ENCODE results near the gene TAX1BP3. TPM values are rescaled to one million over a fixed set of nuclear protein-coding genes. Genes with fewer than 3 reads are reported as not detected.

The TAX1BP3 gene
- total and polyA plus RNA-seq, 2 of the 13 experiments (the other 11 are each of a cell fraction or from before 2014, with no cell fraction given) = 16.7 to 45.1 TPM

GRCh38 chr17:3667366-3668278 lies 756 bp downstream of the TAX1BP3 start (continued):
- TF ChIP-seq GABPA (IDR thresholded peaks at IDR 0.05; ENCODE audit: low read depth, low read length) (no peak), GABPA (CRISPR knock-in tag; IDR thresholded peaks at IDR 0.05; ENCODE audit: low read depth) (peak; percentile 49; the same call in 1 of the 2 replicates), MYC (CRISPR knock-in tag; IDR thresholded peaks at IDR 0.05; ENCODE audit: borderline replicate concordance) (peak; percentile 24; the same call in 1 of the 2 replicates), ATRX (CRISPR knock-in tag; IDR thresholded peaks at IDR 0.05; ENCODE audit: borderline replicate concordance) (no peak), ZNF281 (CRISPR knock-in tag; IDR thresholded peaks at IDR 0.05; ENCODE audit: borderline replicate concordance) (peak; percentile 68; the same call in 1 of the 2 replicates), ZNF317 (CRISPR knock-in tag; IDR thresholded peaks at IDR 0.05) (peak; percentile 70), KLF6 (CRISPR knock-in tag; IDR thresholded peaks at IDR 0.05) (peak; percentile 10; the same call in 1 of the 2 replicates), ZNF274 (CRISPR knock-in tag; IDR thresholded peaks at IDR 0.05) (no peak), ETV5 (CRISPR knock-in tag; IDR thresholded peaks at IDR 0.05; ENCODE audit: borderline replicate concordance) (peak; percentile 66; the same call in 1 of the 2 replicates), ZNF878 (CRISPR knock-in tag; IDR thresholded peaks at IDR 0.05) (0 out of 2 replicates have a peak, but pooled peaks have one; percentile 32), AHR (CRISPR knock-in tag; IDR thresholded peaks at IDR 0.05) (0 out of 2 replicates have a peak, but pooled peaks have one; percentile 71), TSC22D2 (CRISPR knock-in tag; IDR thresholded peaks at IDR 0.05; ENCODE audit: borderline replicate concordance) (no peak), ARID2 (CRISPR knock-in tag; IDR thresholded peaks at IDR 0.05; ENCODE audit: borderline replicate concordance) (no peak), ZNF557 (CRISPR knock-in tag; IDR thresholded peaks at IDR 0.05) (no peak), CEBPG (CRISPR knock-in tag; IDR thresholded peaks at IDR 0.05) (no peak), ZNF12 (CRISPR knock-in tag; IDR thresholded peaks at IDR 0.05) (no peak), IKZF1 (IDR thresholded peaks at IDR 0.05) (no peak), TCF7L2 (IDR thresholded peaks at IDR 0.05; ENCODE audit: low read depth, low read length) (no peak), GABPB1 (CRISPR knock-in tag; IDR thresholded peaks at IDR 0.05) (peak; percentile 74; the same call in 1 of the 2 replicates)
- TF ChIP-seq, protein P1, sequence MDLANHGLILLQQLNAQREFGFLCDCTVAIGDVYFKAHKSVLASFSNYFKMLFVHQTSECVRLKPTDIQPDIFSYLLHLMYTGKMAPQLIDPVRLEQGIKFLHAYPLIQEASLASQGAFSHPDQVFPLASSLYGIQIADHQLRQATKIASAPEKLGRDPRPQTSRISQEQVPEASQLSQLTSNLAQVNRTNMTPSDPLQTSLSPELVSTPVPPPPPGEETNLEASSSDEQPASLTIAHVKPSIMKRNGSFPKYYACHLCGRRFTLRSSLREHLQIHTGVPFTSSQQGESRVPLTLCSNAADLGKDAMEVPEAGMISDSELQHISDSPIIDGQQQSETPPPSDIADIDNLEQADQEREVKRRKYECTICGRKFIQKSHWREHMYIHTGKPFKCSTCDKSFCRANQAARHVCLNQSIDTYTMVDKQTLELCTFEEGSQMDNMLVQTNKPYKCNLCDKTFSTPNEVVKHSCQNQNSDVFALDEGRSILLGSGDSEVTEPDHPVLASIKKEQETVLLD (CRISPR knock-in tag; IDR thresholded peaks at IDR 0.05; ENCODE audit: low read depth) = no peak
- TF ChIP-seq, protein P2, sequence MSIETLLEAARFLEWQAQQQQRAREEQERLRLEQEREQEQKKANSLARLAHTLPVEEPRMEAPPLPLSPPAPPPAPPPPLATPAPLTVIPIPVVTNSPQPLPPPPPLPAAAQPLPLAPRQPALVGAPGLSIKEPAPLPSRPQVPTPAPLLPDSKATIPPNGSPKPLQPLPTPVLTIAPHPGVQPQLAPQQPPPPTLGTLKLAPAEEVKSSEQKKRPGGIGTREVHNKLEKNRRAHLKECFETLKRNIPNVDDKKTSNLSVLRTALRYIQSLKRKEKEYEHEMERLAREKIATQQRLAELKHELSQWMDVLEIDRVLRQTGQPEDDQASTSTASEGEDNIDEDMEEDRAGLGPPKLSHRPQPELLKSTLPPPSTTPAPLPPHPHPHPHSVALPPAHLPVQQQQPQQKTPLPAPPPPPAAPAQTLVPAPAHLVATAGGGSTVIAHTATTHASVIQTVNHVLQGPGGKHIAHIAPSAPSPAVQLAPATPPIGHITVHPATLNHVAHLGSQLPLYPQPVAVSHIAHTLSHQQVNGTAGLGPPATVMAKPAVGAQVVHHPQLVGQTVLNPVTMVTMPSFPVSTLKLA (IDR thresholded peaks at IDR 0.05) = no peak
- TF ChIP-seq, protein P3, sequence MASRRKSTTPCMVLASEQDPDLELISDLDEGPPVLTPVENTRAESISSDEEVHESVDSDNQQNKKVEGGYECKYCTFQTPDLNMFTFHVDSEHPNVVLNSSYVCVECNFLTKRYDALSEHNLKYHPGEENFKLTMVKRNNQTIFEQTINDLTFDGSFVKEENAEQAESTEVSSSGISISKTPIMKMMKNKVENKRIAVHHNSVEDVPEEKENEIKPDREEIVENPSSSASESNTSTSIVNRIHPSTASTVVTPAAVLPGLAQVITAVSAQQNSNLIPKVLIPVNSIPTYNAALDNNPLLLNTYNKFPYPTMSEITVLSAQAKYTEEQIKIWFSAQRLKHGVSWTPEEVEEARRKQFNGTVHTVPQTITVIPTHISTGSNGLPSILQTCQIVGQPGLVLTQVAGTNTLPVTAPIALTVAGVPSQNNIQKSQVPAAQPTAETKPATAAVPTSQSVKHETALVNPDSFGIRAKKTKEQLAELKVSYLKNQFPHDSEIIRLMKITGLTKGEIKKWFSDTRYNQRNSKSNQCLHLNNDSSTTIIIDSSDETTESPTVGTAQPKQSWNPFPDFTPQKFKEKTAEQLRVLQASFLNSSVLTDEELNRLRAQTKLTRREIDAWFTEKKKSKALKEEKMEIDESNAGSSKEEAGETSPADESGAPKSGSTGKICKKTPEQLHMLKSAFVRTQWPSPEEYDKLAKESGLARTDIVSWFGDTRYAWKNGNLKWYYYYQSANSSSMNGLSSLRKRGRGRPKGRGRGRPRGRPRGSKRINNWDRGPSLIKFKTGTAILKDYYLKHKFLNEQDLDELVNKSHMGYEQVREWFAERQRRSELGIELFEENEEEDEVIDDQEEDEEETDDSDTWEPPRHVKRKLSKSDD (CRISPR knock-in tag; IDR thresholded peaks at IDR 0.05; ENCODE audit: low read depth) = 0 out of 2 replicates have a peak, but pooled peaks have one; percentile 34
